Measurements from ENCODE around the gene RIPK1.

Gene RIPK1

DNA sequence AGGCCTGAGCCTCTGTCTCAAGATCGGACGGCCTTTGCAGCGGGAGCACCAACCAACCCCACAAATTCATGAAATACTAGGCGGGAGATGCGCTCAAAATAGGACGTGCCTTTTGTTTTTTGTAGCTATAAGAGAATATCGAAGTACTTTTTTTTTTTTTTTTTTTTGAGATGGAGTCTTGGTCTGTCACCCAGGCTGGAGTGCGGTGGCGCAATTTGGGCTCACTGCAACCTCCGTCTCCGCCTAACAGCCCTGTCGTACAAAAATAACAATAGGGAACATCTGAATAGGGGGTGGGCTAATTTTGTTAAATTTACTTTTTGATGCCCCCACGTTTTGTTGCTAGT lies 94.9 kb downstream of the RIPK1 start:
- no peak for DNase-seq (ENCODE audit: low read depth)

DNA sequence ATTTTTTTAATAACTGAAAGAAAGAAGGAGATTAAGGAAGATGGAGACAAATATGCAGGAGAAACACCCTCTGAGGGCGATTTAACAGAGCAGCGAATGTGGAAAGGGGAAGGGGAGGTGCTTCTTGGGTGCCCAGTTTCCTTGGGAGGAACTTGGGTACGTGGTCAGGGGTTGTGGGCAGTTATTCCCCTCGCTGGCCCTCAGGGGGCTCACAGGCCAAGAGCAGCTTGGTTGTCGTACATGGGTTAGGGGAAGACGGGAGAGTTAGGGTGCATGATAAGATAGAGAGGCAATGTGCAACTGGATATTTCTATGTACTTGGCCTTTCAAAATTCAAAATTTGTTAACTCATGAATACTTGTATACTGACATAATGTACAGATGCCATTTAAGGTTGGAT lies 96.1 kb downstream of the RIPK1 start:
- no peak for DNase-seq (ENCODE audit: low read depth)

Measured in activated T-cell treated with anti-CD3 and anti-CD28 coated beads for 1 hour (primary cell).